CD4-positive, alpha-beta T cell treated with Interleukin-4 for 4 hours (primary cell): Measurements from ENCODE around the gene DAPK1.
"Not testable (repeated sequence)": the region's sequence is repeated elsewhere in the genome, so short reads cannot be mapped to it uniquely, and the experiment has no call there.

Experiments used
- DNase-seq: peaks from one replicate; pipeline ENCODE4 v3.0.0-alpha.2; 2020

The DAPK1 gene

GRCh38 chr9:87548159-87548558 is 50.5 kb downstream of the DAPK1 start:
- no peak for DNase-seq

GRCh38 chr9:87549088-87549487 is 51.4 kb downstream of the DAPK1 start:
- not testable (repeated sequence) for DNase-seq

- DNase-seq = no peak
Measured at GRCh38 chr9:87549791-87550190, 52.1 kb downstream of the DAPK1 start.

- DNase-seq = no peak
Measured at GRCh38 chr9:87550253-87550954, 52.7 kb downstream of the DAPK1 start.

GRCh38 chr9:87551772-87552217 is 54.1 kb downstream of the DAPK1 start:
- no peak for DNase-seq

- DNase-seq = no peak
Measured at GRCh38 chr9:87554171-87554910, 56.7 kb downstream of the DAPK1 start.

GRCh38 chr9:87554976-87555375 is 57.3 kb downstream of the DAPK1 start:
- peak; percentile 4 for DNase-seq

- no peak for DNase-seq
Measured at GRCh38 chr9:87556039-87556438, 58.4 kb downstream of the DAPK1 start.

- no peak for DNase-seq
Measured at GRCh38 chr9:87556821-87557220, 59.2 kb downstream of the DAPK1 start.

GRCh38 chr9:87557996-87558395 is 60.3 kb downstream of the DAPK1 start:
- DNase-seq = no peak

GRCh38 chr9:87558606-87559190 is 61.0 kb downstream of the DAPK1 start:
- no peak for DNase-seq

GRCh38 chr9:87562062-87562461 is 64.4 kb downstream of the DAPK1 start:
- DNase-seq = no peak

- no peak for DNase-seq
Measured at GRCh38 chr9:87562530-87563170, 65.0 kb downstream of the DAPK1 start.

- DNase-seq = no peak
Measured at GRCh38 chr9:87564111-87564510, 66.4 kb downstream of the DAPK1 start.

GRCh38 chr9:87564791-87565241 is 67.1 kb downstream of the DAPK1 start:
- DNase-seq = no peak

GRCh38 chr9:87567001-87567400 is 69.3 kb downstream of the DAPK1 start:
- DNase-seq = no peak

- no peak for DNase-seq
Measured at GRCh38 chr9:87567571-87567970, 69.9 kb downstream of the DAPK1 start.

GRCh38 chr9:87567983-87568382 is 70.3 kb downstream of the DAPK1 start:
- DNase-seq = no peak

GRCh38 chr9:87568401-87568800 is 70.7 kb downstream of the DAPK1 start:
- DNase-seq = no peak

GRCh38 chr9:87569008-87569509 is 71.4 kb downstream of the DAPK1 start:
- no peak for DNase-seq

GRCh38 chr9:87569518-87569917 is 71.9 kb downstream of the DAPK1 start:
- no peak for DNase-seq

GRCh38 chr9:87570000-87570908 is 72.6 kb downstream of the DAPK1 start:
- no peak for DNase-seq
